HS-27A (cell line): Measurements from ENCODE around the gene TSPAN14.
"Not testable (repeated sequence)": the region's sequence is repeated elsewhere in the genome, so short reads cannot be mapped to it uniquely, and the experiment has no call there.

ENCODE experiments used
- DNase-seq: peaks from one replicate; pipeline ENCODE4 v3.0.0-alpha.2; 2012; ENCODE audit warnings: low read depth, missing footprints

TSPAN14 gene

GRCh38 chr10:80470266-80470665, 16.2 kb downstream of the TSPAN14 start:
- DNase-seq, result no peak

DNA sequence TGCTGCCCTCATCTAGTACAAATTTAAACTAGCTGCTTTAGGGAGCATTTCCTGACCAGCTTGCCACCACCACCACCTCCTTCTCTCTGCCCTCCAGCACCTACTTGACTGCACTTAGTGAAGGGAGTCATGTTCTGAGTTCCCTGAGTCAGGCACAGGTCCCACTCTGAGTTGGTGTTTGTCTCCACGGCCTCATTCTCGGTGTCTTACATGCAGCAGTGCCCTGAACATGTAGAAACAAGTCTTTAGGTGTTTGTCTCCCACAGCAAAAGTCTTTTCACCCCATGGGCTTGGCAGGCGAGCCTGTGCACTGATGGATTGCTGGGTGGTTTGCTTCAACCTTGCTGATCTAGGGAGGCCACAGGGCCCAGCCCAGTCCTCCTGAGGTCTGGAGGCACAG, 16.9 kb downstream of the TSPAN14 start:
- no peak for DNase-seq

DNA sequence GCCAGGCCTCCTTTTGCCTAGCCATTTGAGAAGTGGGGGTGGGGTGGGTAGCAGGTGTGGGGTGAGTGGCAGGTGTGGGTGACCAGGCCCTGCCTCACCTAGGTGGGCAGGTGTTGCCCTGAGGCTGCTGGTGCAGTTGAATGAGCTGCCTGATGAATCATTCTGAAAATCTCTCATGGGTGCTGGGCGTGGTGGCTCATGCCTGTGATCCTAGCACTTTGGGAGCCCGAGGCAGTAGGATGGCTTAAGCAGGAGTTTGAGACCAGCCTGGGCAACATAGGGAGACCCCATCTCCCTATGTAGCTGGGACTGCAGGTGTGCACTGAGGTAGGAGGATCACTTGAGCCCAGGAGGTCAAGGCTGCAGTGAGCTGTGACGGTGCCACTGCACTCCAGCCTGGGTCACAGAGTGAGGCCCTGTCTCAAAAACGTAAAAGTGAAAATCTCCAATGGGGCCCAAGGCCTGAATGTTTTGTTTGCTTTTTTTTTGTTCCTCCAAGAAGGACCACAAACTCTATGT, 17.7 kb downstream of the TSPAN14 start:
- no peak for DNase-seq

- no peak for DNase-seq
Observed at GRCh38 chr10:80472234-80473095, 18.4 kb downstream of the TSPAN14 start.

- no peak for DNase-seq
Observed at GRCh38 chr10:80473096-80473657, 19.1 kb downstream of the TSPAN14 start.

DNA sequence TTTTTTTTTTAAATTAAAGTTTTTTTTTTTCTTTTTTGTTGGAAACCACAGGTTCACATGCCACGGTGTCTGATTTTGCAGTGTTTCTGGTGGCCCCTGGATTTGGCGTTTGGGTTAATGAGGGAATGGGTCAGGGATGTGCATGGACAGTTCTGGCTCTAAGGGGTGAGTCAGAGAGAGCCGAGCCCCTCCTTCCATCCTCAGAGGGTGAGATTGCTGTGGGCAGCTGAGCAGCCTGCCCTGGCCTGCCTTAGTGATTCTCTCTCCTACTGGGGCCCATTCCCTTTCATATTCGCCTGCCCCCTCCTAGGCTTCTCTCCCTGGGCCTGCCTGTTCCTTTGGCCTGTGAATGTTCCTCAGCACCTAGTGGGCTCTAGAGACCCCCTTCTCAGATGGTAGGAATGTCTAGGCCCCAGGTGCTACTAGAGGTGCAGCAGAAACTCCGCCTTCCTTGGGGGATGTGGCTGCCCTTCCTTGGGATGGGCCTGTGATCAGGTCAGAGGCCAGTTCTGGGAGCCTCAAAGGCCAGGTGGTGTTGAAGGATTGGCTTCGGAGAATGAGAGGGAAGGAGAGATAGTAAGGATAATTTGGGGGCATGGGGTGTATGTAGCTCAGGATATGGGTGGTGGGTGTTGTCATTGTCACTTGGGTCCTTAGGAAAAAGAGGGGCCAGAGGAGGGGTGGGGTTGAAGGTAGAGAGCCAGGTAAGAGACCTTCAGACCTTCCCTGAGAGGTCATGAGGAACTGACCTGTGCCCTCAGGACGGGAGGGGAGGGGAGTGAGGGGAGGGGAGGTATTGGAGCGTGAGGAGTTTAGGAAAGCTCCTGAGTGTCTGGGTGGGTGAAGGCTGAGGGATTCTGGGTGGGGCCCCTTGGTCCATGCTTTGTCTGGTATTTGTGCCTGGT, 19.8 kb downstream of the TSPAN14 start:
- DNase-seq, result no peak

DNA sequence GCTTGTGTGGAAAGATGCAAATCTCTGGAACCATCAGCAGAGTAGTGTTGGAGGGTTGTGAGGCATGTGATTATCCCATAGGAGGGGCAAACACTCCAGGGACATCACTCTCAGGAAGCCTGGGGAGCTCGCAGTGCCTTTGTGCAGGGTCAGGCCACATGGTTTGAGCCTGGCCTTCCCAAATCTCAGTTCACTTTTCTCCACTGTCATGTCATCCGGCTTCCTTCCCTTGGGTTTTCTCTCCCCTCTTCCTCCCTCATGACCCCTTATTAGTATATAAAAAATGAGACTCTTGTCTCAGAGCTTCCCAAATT, 20.4 kb downstream of the TSPAN14 start:
- DNase-seq, result no peak

DNA sequence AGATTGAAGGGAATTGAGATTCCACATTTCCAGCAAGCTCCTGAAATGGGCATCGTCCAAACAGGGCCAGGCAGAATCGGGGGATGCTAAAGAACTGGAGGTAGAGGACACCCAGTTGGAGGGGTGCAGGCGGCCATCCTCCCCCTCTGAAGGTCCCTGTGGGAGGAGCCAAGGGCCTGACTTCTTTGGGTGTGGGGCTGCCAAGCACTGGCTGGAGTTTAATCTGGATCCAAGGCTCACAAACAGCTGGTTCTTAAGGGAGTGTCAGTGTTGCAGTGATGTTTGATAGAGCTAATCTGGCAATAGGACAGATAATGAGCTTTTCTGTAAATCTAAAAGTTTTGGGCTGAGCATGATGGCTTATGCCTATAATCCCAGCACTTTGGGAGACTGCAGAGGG, 20.8 kb downstream of the TSPAN14 start:
- no peak for DNase-seq

- not testable (repeated sequence) for DNase-seq
Observed at GRCh38 chr10:80475641-80476040, 21.5 kb downstream of the TSPAN14 start.

GRCh38 chr10:80476685-80477084, 22.6 kb downstream of the TSPAN14 start:
- no peak for DNase-seq

GRCh38 chr10:80477813-80478212, 23.7 kb downstream of the TSPAN14 start:
- no peak for DNase-seq

DNA sequence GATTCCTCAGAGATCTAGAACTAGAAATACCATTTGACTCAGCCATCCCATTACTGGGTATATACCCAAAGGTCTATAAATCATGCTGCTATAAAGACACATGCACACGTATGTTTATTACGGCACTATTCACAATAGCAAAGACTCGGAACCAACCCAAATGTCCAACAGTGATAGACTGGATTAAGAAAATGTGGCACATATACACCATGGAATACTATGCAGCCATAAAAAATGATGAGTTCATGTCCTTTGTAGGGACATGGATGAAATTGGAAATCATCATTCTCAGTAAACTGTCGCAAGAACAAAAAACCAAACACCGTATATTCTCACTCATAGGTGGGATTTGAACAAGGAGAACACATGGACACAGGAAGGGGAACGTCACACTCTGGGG, 26.3 kb downstream of the TSPAN14 start:
- DNase-seq, result not testable (repeated sequence)

DNA sequence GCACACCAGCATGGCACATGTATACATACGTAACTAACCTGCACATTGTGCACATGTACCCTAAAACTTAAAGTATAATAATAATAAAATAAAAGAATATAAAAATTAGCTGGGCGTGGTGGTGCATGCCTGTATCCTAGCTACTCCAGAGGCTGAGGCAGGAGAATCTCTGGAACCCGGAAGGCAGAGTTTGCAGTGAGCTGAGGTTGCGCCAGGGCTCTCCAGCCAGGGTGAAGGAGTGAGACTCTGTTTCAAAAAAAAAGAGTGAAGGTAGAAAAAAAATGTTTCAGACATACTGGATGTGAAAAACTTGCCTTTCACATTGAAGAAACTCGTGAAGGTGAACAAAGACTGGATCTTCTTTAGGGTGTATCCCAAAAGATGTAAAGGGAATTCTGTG, 26.7 kb downstream of the TSPAN14 start:
- DNase-seq, result no peak

DNA sequence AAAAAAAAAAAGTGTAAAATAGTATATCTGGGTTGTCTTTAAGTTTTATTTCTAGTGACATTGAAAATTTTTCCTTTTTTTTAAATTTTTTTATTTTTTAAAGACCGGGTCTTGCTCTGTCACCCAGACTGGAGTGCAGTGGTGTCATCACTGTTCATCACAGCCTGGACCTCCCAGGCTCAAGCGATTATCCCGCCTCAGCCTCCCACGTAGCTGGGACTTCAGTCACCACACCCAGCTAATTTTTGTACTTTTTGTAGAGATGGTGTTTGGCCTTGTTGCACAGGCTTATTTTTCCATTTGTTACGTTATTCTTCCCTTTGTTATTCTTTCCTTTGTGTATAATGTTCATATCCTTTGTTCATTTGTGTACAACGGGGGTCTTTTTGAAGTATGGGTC, 30.1 kb downstream of the TSPAN14 start:
- no peak for DNase-seq

DNA sequence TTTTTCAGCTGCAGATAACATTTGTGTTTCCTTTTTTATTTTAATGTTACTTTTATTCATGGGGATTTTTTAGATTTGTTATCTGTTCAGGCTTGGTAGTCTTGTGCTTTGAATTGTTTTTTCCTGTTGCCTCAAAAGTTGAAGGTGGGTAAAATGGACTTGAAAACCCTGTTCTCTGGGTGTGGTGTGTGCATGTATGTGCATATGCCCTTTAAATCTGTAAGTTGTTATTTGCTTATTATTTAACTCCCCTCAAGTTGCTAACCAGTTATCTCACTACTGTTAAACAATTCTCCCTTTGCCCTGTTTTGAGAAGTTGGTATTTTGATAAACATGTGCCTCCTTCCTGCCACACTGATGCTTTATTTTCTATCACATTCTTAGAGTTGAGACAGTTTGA, 30.6 kb downstream of the TSPAN14 start:
- no peak for DNase-seq

DNA sequence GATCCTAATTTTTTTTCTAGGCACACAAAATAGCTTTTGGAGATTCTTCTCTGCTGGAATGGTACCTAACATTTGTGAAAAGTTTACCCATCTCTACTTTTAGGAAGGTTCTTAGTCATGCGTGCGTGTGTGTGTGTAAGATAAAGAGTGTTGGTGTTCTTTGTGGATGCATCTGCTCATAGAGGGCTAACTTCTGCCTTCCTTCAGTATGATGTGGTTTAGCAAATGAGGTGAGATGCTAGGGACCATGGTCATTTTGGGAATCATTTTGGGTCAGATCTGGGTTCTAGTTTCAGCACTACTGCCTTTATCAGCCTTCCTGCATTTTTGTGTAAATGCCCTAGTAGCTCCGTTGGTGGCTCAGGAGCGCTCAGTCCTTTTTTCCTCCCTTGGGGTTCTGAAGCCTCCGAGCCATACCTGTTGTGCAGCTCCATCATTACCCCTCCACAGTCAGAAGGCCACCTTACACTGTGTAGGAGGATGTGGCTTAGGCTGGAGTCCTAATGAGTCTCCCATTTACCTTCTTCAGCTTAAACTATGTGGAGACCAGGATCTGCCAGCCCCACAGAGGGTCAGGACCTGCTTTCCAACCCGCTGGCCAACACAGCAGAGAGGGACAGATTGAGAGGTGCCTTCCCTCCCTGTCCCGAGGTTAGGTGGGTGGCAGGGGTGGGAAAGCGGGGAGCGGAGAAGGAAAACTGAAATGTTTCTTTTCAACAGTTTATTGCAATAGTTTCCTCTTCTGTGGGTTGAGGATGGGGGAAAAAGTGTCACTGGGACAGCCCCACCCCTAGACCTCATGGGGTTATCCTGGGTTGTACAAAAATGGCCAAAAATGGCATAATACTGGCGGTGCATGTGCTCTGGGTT, 31.2 kb downstream of the TSPAN14 start:
- DNase-seq, result no peak

- DNase-seq, result no peak
Observed at GRCh38 chr10:80485946-80486764, 32.0 kb downstream of the TSPAN14 start.

GRCh38 chr10:80486785-80487420, 32.8 kb downstream of the TSPAN14 start:
- no peak for DNase-seq

DNA sequence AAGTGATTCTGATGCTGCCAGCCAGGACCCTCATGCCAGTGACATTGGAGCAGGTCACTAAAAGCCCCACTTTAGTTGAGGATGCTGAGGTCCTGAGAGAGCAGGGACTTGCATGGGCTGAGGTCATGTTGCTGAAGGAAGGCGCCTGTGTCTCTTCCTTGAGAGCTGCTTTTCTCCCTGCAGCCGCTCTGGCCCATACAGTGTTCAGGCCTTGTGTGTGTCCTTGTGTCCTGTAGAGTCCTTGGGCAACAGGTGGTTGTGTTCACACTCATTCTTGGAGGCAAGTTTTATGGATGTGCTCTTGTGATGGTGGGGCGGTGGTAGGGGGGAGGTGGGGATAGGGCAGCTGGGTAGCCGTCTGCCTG, 33.3 kb downstream of the TSPAN14 start:
- DNase-seq, result no peak

- DNase-seq, result no peak
Observed at GRCh38 chr10:80487791-80488538, 33.9 kb downstream of the TSPAN14 start.
